Cardiac muscle cell (in vitro differentiated cells and primary cell): Measurements from ENCODE around the gene COL4A4. TPM values are rescaled to one million over a fixed set of nuclear protein-coding genes. Genes with fewer than 3 reads are reported as not detected.

Source experiments
- DNase-seq, 2 donors: peaks; one replicate each; pipeline versions ENCODE4 v3.0.0 to v3.0.0-alpha.2; 2010 to 2017; ENCODE audit warnings: low read depth in 1 of 2, low spot score in 1 of 2
- H3K27ac ChIP-seq: fragments of 200-600 bp; sonication (generic); 2 replicates; pipeline ENCODE4 v1.5.1; 2016
- H3K27me3 ChIP-seq: fragments of 200-600 bp; sonication (generic); 2 replicates; pipeline ENCODE4 v1.6.0; 2016; ENCODE audit warnings: control low read depth
- H3K36me3 ChIP-seq: fragments of 200-600 bp; sonication (generic); 2 replicates; pipeline ENCODE4 v1.5.1; 2016; ENCODE audit warnings: control low read depth
- H3K4me1 ChIP-seq: fragments of 200-600 bp; sonication (generic); 2 replicates; pipeline ENCODE4 v1.8.1; 2017; ENCODE audit warnings: low read depth, mild to moderate bottlenecking, mixed run types
- H3K4me3 ChIP-seq: fragments of 200-600 bp; sonication (generic); 2 replicates; pipeline ENCODE4 v1.5.1; 2016; ENCODE audit warnings: mild to moderate bottlenecking
- H3K9me3 ChIP-seq: fragments of 200-600 bp; sonication (generic); 2 replicates; pipeline ENCODE4 v1.5.1; 2017; ENCODE audit warnings: low read depth, mild to moderate bottlenecking, control low read depth
- CTCF ChIP-seq: IDR thresholded peaks from 2 replicates; pipeline ENCODE4 v1.5.1; 2012; ENCODE audit warnings: low read depth, mild to moderate bottlenecking, low read length
- polyA plus RNA-seq: library from polyadenylated mRNA; unstranded; fragments of >200 nt; fragmentation: Nextera tagmentation; extraction: Ambion mirVana; gene quantifications from 2 replicates; pipeline ENCODE4 v1.2.1, GENCODE V29; 2016
- total RNA-seq: library from RNA; depleted of rRNA; stranded (reverse); fragments of >200 nt; gene quantifications from 2 replicates; pipeline ENCODE4 v1.2.3, GENCODE V29; 2016

COL4A4 gene
- total and polyA plus RNA-seq, 2 experiments from 2014 or later, result 0.07 to 0.15 TPM

- H3K27me3 ChIP-seq, result peaks cover 68% of the 10 kb centered on the region
- no peaks in the 10 kb centered on the region for H3K9me3 ChIP-seq
- no peak overlapping the region for H3K27ac ChIP-seq
- no peak for TF ChIP-seq CTCF
- no peak overlapping the region for H3K4me3 ChIP-seq
- no peaks in the 10 kb centered on the region for H3K36me3 ChIP-seq
- no peaks in the 10 kb centered on the region for H3K4me1 ChIP-seq
- no peak for DNase-seq
Observed at GRCh38 chr2:227160164-227160563, 3.8 kb downstream of the COL4A4 start.

DNA sequence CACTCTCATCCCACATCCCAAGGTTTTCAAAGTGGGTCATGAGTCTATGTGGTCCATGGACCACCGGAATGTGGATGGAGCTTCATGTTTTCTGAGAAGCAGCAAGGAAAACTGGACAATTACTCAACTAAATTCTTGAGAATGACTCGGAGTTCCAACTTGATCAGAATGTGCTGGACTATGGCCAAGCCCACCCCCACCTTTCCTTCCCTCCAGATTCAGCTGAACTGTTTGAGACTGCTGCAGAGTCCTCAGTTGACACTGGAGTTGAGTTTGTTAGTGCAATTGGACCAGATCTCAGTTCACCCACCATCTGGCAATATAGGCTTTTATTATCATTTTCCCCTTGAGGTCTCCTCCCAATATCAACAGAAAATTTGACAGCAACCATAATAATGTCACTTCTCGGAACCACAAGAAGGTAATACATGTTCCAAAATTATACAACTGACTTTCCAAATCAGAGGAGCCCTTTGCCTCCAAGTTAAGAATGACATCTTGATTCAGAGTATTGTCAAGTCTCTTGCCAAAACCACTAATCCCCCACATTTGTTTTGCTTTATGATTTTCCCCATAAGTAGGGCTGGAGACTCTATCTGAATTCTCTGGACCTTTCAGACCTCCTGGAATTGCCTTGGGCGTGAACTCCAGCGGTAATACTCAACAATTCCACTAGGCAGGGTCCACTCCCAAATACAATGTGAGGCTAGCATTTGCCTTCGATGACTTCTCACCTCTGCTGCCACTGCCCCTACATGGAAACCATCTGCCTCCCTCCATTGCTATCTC is 8.8 kb downstream of the COL4A4 start:
- no peak overlapping the region for H3K27ac ChIP-seq
- H3K4me1 ChIP-seq, result no peaks in the 10 kb centered on the region
- H3K27me3 ChIP-seq, result peaks cover 18% of the 10 kb centered on the region
- H3K9me3 ChIP-seq, result no peaks in the 10 kb centered on the region
- no peaks in the 10 kb centered on the region for H3K36me3 ChIP-seq
- no peak overlapping the region for H3K4me3 ChIP-seq
- TF ChIP-seq CTCF, result no peak
- peak in 1 of 2 donors; percentile 89 for DNase-seq

DNA sequence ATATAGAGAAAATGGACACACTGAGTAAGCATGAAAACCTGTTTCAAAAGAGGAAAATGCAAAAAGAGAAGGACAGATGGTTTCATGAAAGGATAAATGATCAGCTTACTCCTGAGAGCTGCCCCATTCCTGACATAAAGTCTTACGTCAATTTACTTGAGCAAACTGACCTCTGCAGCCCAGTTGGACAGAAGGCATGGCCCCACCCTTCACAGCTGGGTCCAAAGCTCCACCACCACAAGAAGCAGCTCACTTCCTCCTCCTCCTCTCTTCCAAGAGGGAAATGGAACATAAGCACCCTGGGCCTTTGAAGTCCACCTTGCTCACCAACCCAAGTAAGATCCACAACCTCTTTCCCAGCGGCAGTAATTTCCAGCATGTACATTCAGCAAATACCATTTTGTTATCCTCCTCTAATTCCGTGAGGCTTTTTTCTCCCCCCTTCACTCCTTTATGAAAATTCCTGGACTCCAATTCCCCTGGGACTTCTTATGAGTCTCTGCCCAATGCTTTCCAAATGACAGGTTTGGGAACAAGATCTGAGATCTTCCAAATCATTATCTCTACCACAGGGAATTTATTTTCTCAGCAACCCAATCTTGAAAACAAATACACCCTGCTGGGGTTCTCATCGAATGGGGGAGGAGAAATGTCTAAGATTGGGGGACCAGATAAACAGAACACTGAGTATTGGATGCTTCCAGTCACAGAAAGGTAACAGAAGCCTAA is 10.1 kb downstream of the COL4A4 start:
- Histone ChIP-seq H3K36me3 (no peaks in the 10 kb centered on the region), H3K27ac (no peak overlapping the region), H3K27me3 (peaks cover 5% of the 10 kb centered on the region), H3K9me3 (no peaks in the 10 kb centered on the region), H3K4me1 (no peaks in the 10 kb centered on the region), H3K4me3 (no peak overlapping the region)
- no peak for TF ChIP-seq CTCF
- no peak for DNase-seq

DNA sequence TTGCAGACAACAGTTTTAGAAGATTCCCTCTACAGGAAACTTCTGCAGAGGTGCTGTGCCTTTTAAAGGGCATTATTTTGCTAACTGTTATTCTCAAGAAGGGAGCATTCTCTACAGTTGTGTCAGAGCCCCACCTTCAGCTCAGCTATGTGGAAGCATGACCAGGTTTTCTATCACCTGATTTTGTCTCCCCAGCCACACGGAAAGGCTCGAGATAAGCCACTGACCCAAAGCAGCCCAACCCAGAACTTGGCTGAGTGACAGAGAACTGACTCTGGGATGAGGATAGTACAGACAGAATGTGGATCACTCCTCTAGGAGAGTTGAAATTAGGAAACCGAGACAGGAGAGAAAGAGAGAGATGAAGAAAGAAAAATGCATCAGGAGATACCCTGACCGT is 10.7 kb downstream of the COL4A4 start:
- Histone ChIP-seq H3K36me3 (no peaks in the 10 kb centered on the region), H3K9me3 (no peaks in the 10 kb centered on the region), H3K27me3 (peaks cover 4% of the 10 kb centered on the region), H3K4me1 (no peaks in the 10 kb centered on the region), H3K27ac (no peak overlapping the region), H3K4me3 (no peak overlapping the region)
- no peak for DNase-seq
- no peak for TF ChIP-seq CTCF

DNA sequence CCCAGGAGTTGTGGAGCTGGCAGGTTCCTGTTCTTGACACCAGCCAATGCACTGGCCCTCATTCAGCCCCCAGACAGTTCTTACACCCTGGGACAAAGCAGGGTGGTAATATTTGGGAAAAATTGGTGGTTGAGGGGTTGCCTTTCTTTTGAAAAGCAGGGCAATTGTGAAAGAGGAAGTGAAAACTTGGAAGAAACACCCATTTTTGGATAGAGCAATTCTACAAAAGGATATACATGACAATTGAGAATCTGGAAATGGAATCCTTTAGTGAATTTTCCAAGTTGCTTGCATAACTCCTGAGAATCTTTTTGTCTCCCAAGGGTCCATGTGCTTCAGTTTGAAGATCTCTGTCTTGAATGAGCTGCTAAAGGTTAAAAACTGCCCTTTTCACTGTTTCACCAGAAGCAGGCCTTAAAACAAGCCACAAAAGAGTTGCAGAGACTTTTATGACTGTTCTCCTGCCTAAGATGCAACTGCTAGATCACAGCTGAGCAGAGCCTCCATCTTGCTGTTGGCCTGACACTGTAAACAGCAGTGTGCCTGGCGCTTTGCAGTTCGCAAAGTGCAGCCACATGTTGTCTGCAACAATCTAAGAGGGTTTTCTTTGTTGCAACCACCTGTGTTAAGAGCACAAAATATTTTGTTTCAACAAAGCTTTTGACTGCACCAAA is 11.8 kb downstream of the COL4A4 start:
- Histone ChIP-seq H3K4me3 (no peak overlapping the region), H3K36me3 (no peaks in the 10 kb centered on the region), H3K27ac (no peak overlapping the region), H3K9me3 (no peaks in the 10 kb centered on the region), H3K27me3 (peaks cover 4% of the 10 kb centered on the region), H3K4me1 (no peaks in the 10 kb centered on the region)
- TF ChIP-seq CTCF, result no peak
- DNase-seq, result no peak
